Mammary microvascular endothelial cell (primary cell): ENCODE data around the gene AEN. TPM values are rescaled to one million over a fixed set of nuclear protein-coding genes. Genes with fewer than 3 reads are reported as not detected.

ENCODE experiments used
- total RNA-seq: library from RNA; depleted of rRNA; stranded (reverse); fragments of >200 nt; gene quantifications from 2 replicates; pipeline ENCODE4 v1.2.3, GENCODE V29; 2015

AEN gene, protein sequence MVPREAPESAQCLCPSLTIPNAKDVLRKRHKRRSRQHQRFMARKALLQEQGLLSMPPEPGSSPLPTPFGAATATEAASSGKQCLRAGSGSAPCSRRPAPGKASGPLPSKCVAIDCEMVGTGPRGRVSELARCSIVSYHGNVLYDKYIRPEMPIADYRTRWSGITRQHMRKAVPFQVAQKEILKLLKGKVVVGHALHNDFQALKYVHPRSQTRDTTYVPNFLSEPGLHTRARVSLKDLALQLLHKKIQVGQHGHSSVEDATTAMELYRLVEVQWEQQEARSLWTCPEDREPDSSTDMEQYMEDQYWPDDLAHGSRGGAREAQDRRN
- total RNA-seq: 62.8 and 67.7 TPM in 2 replicates

GRCh38 chr15:88620995-88621772 lies at the start of gene AEN:
Gene AEN (plus strand): TSS chr15:88621340. CDS start chr15:88626210, 4,870 bp downstream.

DNA sequence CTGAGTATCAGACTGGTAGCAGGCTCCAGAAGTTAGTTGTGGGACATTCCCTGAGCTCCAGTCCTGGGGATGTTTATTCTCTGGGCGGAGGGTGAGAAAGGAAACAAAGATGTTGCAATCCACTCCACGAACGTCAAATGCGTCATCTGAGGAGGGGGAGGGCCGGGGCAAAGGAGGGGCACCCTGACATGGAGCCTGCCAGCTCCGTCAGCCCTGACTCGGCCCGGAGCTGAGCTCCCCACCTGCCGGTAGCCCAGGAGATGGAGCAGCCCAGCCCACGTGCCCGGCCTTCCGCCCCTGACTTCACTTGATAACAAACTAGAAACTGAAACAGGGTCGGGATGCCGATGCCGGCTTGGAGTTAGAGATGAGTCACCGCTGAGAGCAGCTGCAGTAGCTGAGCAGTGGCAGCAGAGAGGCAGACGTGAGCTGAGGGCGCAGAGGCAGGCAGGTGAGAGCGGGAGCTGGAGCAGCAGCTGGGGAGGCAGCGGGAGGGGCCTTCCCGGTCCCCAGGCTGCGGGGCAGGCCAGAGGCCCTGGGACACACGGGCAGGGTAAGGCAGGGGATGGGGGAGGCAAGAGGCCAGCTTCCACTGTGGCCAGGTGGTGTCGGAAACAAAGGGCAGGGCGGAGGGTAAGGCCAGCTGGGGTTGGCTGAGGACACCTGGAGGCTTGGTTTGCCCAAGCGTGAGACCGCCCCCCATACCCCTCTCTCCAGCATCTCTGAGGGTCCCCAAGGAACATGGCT lies 17.7 kb downstream of the AEN start, which contains the start of gene ISG20:
TSS of gene ISG20 (plus strand) at position 391 of the 747 bp plus-strand sequence. CDS start at position 742, 351 bp downstream.

Other genes starting within 250 kb of the AEN start
- gene MRPL46, start 154.0 kb upstream of the AEN start, total RNA-seq: 26.2 and 26.7 TPM in 2 replicates
- 54.6 and 61.2 TPM in 2 replicates for gene MRPS11, start 153.6 kb upstream of the AEN start, total RNA-seq
- 3.0 and 3.5 TPM in 2 replicates for gene DET1, start 74.7 kb upstream of the AEN start, total RNA-seq
- 15.0 and 18.9 TPM in 2 replicates for gene ISG20, start 17.7 kb downstream of the AEN start, total RNA-seq
- gene ACAN, start 182.1 kb downstream of the AEN start, total RNA-seq: under 0.01 TPM in 1 of 2 replicates, not detected in the other